RCC 7860 (cell line): ENCODE measurements around the gene MSH5.
"Not testable (repeated sequence)": the region's sequence is repeated elsewhere in the genome, so short reads cannot be mapped to it uniquely, and the experiment has no call there.

Experiments used
- DNase-seq: peaks from one replicate; pipeline ENCODE4 v3.0.0-alpha.2; 2015; ENCODE audit warnings: low spot score
- FAIRE-seq: peaks from 2 replicates; lab custom pipeline; 2012; peaks lifted over from hg19 to GRCh38; lab: Jason Lieb, UNC

Gene MSH5

GRCh38 chr6:31739639-31740396 is at the start of gene MSH5:
Gene MSH5, plus strand, starts transcription at chr6:31740005. Its CDS starts 462 bp downstream, at chr6:31740467.
- FAIRE-seq (peak; percentile 84), DNase-seq (peak; percentile 98)

DNA sequence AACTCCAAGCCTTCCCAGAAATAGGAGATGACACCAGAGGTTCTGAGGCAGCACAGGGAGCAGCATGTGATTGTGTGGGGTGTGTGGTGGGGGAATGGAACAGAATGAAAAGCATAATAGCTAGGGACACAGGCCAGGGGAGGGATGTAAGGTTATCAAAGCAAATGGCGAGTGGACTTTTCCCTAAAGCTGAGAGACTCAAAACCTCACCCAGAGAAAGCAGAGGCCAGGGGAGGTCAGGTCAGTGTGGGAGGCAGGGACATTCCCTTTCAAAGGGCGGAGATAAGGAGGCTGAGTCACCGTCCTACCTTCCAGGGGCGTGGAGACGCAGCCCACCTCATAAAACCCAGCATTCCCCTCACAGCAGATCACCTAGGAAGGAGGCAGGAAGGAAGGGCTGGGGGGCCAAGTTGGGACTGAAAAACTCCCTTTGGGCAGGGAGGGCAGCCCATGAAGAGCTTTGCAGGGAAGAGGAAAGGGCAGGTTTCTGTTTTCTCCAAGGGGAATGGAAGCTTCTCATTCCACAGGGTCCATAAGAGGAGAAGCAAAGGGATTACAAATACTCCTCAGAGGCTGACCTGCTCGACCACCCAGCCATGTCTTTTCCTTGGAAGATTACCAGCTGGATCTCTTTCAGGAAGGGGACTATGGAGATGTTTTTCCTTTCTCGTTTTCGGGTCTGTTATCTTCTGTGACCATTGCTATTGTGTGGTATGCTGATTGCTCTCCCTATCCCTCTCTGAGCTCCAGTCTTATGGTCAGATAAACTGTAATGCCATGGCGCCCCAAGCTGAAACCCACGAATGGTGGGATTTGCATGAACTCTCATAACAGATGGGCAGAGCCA is 49.4 kb upstream of the MSH5 start:
- FAIRE-seq (no peak), DNase-seq (no peak)

DNA sequence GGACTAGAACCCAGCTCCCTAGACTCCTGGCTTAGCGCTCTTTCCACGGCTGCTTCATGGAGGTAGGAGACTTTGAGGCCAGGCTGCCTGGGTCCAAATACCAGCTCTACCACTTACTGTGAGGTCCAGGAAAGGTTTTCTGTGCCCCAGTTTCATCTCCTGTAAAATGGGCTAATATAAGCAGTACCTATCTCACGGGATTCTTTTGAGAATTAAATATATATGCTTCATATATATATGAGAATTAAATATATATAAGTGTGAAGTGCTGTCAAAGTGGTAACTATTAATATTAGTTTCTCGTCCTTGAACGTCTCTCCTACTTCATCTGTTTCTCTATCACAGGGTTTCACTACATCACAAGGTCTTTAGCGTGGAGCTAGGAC is 48.7 kb upstream of the MSH5 start:
- FAIRE-seq: no peak
- no peak for DNase-seq

- no peak for DNase-seq
- FAIRE-seq: no peak
Measured at GRCh38 chr6:31691564-31692108, 48.2 kb upstream of the MSH5 start.

DNA sequence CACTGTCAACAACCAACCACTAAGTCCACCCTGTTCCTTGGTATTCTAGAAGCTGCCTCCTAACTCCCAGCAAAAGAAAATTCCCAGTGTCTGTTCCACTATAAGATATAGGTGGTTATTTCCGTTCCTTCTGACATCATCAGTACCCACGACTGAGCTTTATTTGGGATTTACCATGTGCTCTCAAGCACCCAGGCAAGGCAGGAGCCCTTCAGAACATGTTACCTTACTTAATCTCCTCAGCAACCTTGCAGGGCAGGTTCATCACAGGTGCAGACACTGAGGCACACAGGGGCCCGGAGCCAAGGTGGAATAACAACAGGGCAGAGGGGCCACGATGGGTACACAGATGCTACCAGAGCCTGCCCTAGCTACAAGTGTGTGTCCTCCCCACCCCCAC is 47.5 kb upstream of the MSH5 start:
- DNase-seq (no peak), FAIRE-seq (no peak)

- FAIRE-seq: no peak
Measured at GRCh38 chr6:31692886-31693285, 46.9 kb upstream of the MSH5 start.

GRCh38 chr6:31693535-31693934 is 46.3 kb upstream of the MSH5 start:
- DNase-seq (no peak), FAIRE-seq (no peak)

More at GRCh38 chr6:31692886-31693285, 46.9 kb upstream of the MSH5 start:
- DNase-seq: no peak

- FAIRE-seq (no peak), DNase-seq (no peak)
Measured at GRCh38 chr6:31697555-31697954, 42.2 kb upstream of the MSH5 start.

GRCh38 chr6:31700740-31701401 is 38.9 kb upstream of the MSH5 start:
- FAIRE-seq: no peak
- no peak for DNase-seq

DNA sequence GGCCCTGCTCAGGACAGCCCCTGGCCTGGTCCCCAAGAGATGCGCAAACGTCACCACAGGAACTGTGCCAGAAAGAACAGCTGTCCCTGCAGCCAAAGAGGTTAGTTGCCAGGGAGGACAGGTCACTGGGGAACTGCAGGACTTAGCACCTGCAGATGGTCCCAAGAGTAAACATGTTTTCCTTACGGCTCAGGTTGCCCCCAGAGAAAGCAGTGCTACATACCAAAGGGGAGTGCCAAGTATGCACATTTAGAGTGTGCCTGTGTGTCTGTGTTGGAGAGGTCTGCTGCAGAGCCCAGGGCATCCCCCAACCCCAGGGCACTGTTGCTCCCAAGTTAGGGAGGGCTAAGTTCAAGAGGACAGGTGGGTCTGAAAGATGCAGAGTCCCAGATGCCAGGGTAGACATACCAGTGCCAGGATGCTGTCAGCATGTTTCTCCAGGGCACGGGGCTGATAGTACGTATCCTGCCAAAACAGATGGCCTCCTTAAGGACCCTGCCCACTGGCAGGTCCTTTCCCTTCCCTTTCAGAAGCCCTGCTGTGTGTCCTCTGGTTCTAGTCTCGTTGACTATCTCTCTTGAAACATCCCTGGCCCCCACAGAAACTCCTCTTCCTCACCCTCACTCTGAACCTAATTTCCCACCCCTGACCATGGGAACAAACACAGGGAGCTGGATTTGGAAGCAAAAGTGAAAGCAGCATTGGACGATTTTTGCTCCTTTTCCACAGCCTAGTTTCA is 38.0 kb upstream of the MSH5 start:
- FAIRE-seq (no peak), DNase-seq (no peak)

GRCh38 chr6:31702405-31702818 is 37.4 kb upstream of the MSH5 start:
- FAIRE-seq: no peak
- no peak for DNase-seq

- DNase-seq (peak; percentile 89), FAIRE-seq (peak; percentile 67)
Measured at GRCh38 chr6:31702819-31703716, 36.7 kb upstream of the MSH5 start, which contains the start of gene ABHD16A. Gene ABHD16A, minus strand, starts transcription at chr6:31703324. Its CDS starts 43 bp downstream, at chr6:31703281.

DNA sequence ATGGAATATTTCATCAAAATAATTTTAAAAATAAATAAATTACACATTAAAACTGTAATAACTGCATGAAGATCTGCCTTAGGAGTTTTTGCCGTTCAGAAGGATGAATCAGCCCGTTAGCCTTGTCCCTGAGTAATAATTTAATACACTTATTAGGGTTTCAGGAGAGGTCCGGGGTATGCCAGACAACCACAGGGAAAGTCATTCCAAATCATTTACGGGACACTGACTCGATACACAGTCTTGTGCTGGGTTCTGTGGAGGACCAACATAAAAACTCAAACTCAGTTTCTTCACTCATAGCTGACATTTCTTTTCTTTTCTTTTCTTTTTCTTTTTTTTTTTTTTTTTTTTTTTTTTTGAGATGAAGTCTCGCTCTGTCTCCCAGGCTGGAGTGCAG is 33.9 kb upstream of the MSH5 start:
- DNase-seq (no peak), FAIRE-seq (no peak)

GRCh38 chr6:31706599-31706998 is 33.2 kb upstream of the MSH5 start, which contains the start of gene LY6G6F:
Gene LY6G6F, plus strand, starts transcription at chr6:31706866. Its CDS starts 41 bp downstream, at chr6:31706907.
- FAIRE-seq (no peak), DNase-seq (no peak)

DNA sequence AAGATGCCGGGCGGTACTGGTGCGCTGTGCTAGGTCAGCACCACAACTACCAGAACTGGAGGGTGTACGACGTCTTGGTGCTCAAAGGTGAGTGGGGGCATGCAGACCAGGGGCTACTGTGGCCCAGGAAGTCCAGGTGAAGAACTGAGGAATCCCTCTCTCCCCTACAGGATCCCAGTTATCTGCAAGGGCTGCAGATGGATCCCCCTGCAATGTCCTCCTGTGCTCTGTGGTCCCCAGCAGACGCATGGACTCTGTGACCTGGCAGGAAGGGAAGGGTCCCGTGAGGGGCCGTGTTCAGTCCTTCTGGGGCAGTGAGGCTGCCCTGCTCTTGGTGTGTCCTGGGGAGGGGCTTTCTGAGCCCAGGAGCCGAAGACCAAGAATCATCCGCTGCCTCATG is 32.1 kb upstream of the MSH5 start:
- FAIRE-seq (no peak), DNase-seq (no peak)

DNA sequence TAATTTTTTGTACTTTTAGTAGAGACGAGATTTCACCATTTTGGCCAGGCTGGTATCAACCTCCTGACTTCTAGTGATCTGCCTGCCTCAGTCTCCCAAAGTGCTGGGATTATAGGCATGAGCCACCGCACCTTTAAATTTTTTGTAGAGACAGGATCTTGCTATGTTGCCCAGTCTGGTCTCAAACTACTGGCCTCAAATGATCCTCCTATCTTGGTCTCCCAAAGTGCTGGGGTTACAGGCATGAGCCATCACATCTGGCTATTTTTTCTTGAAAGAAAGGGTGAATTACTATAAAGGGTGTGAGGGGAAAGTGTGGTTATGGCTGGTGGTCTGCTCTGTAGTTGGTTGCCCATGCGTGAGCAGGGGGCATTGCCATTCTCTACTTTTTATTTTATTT is 31.6 kb upstream of the MSH5 start:
- no peak for DNase-seq
- FAIRE-seq: no peak

DNA sequence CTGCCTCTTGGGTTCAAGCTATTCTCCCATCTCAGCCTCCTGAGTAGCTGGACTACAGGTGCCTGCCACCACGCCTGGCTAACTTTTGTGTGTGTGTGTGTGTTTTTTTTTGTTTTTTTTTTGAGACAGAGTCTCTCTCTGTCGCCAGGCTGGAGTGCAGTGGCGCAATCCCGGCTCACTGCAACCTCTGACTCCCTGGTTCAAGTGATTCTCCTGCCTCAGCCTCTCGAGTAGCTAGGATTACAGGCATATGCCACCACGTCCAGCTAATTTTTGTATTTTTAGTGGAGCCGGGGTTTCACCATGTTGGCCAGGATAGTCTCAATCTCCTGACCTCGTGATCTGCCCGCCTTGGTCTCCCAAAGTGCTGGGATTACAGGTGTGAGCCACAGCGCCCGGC is 30.6 kb upstream of the MSH5 start:
- not testable (repeated sequence) for FAIRE-seq, DNase-seq

DNA sequence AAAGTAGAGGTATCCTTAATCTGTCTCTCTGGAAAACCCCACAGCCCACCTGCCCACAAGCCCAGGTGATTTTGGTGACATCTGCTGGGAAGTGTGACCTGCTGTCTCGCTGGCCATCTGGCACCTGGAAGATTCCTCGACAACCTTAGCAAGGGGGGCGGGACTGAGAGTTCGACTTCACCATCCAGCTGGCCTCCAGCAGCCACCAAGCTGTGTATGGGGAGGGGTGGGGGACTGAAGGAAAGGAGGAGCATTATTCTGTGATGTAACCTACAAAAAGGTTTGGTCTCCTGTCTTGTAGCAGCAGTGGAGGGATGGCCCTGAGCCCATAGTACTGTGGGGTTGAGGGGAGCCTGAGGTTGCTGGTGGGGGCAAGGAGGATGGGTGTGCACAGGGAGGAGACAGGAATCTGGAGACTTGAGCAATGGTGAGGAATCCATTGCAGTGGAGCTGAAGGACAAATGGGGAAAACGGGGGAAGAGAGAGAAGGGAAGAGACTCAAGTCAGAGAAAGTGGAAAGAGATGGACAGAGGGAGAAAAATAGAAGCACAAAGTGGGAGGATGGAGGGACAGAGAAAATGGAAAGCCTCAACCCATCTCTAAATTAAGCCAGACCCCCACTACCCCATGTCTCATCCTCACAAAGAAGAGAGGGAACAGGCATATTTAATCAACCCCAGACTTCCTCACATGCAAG is 29.1 kb upstream of the MSH5 start:
- DNase-seq (no peak), FAIRE-seq (no peak)

DNA sequence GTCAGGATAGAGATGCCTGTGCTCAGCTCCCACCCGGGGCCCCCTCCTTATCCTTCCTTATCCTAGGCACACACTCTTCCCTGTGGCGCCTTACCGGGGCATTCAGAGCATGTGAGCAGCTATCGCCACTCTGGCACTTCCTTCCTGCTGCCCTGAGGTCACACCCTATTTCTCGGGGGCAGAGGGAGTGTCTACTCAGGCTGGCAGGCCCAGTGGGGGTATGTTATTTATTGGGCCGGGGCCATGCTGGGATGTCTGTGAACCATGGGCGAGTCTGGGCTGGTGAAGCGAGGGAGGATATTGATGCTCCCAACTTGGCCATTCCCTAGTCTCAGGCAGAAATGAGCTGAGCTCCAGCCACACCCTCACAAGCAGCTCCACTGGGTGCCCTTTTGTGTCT is 28.6 kb upstream of the MSH5 start:
- DNase-seq (no peak), FAIRE-seq (no peak)
